Caco-2 (cell line): ENCODE measurements around the gene CCRL2. TPM values are rescaled to one million over a fixed set of nuclear protein-coding genes. Genes with fewer than 3 reads are reported as not detected.

Experiments
- BruUV-seq: library from RNA; stranded (reverse); fragments of 400-500 nt; replicated peaks from 2 replicates; lab custom pipeline; 2021; lab: Mats Ljungman, UMichigan
- CTCF ChIA-PET: fragments of 300-600 bp; sonication (Branson Sonifier 250); formaldehyde crosslinking; loops from one replicate; lab custom pipeline; 2022; ENCODE audit warnings: antibody characterized with exemption; lab: Charles Lee
- POLR2A ChIA-PET: fragments of 300-600 bp; sonication (Branson Sonifier 250); formaldehyde crosslinking; loops from one replicate; lab custom pipeline; 2022; ENCODE audit warnings: antibody characterized with exemption; lab: Charles Lee
- DNase-seq, 2 experiments: peaks; one replicate each; pipeline versions ENCODE4 v3.0.0 to v3.0.0-alpha.2; 2020 to 2022
- H3K27me3 ChIP-seq: replicated peaks from 2 replicates; pipeline ENCODE4 v1.6.0; 2011; ENCODE audit warnings: low read length; ENCODE audit not compliant: control insufficient read depth, insufficient read depth
- H3K36me3 ChIP-seq: 2 replicates; pipeline ENCODE4 v1.5.1; 2011; ENCODE audit warnings: low read length; ENCODE audit not compliant: control insufficient read depth, insufficient read depth
- H3K4me1 ChIP-seq: fragments of 250-450 bp; sonication (Bioruptor Pico); 2 replicates; pipeline ENCODE4 v1.5.1; 2020; ENCODE audit warnings: mild to moderate bottlenecking
- H3K4me3 ChIP-seq: 2 replicates; pipeline ENCODE4 v1.5.1; 2011; ENCODE audit warnings: low read depth, mild to moderate bottlenecking, control low read depth, low read length
- H3K9me3 ChIP-seq: fragments of 250-450 bp; sonication (Bioruptor Pico); 2 replicates; pipeline ENCODE4 v1.5.1; 2020; ENCODE audit warnings: mild to moderate bottlenecking, moderate library complexity
- H3K27ac Mint-ChIP-seq: one replicate; pipeline ENCODE4 v1.8.0; 2022; ENCODE audit warnings: mixed read lengths; ENCODE audit not compliant: unreplicated experiment
- H3K27me3 Mint-ChIP-seq: one replicate; pipeline ENCODE4 v1.8.0; 2022; ENCODE audit warnings: mixed read lengths; ENCODE audit not compliant: insufficient read depth, unreplicated experiment
- H3K36me3 Mint-ChIP-seq: one replicate; pipeline ENCODE4 v1.8.0; 2022; ENCODE audit warnings: mild to moderate bottlenecking, mixed read lengths; ENCODE audit not compliant: insufficient read depth, unreplicated experiment
- H3K4me1 Mint-ChIP-seq: one replicate; pipeline ENCODE4 v1.8.0; 2022; ENCODE audit warnings: low read depth, mixed read lengths; ENCODE audit not compliant: unreplicated experiment
- H3K4me3 Mint-ChIP-seq: one replicate; pipeline ENCODE4 v1.8.0; 2022; ENCODE audit warnings: mild to moderate bottlenecking, moderate library complexity, mixed read lengths; ENCODE audit not compliant: unreplicated experiment
- H3K9me3 Mint-ChIP-seq: one replicate; pipeline ENCODE4 v1.8.0; 2022; ENCODE audit warnings: mixed read lengths; ENCODE audit not compliant: unreplicated experiment
- intact Hi-C: fragments of 100-400 bp; cut with micrococcal nuclease; formaldehyde crosslinking; loops from one replicate; pipeline ENCODE4 v1.10.0; 2022; ENCODE audit not compliant: unreplicated experiment
- total RNA-seq: library from RNA; stranded (reverse); gene quantifications from 2 replicates; pipeline ENCODE4 v1.2.3, GENCODE V29; 2022
- TF ChIP-seq, protein P1 (sequence below), 2 experiments: fragments of 200-600 bp in 1 of 2; IDR thresholded peaks; 1 replicate in 1 of 2; 2 replicates in 1 of 2; pipeline versions ENCODE4 v1.5.1 to v1.8.0; 2011 to 2022; ENCODE audit warnings: antibody characterized with exemption in 1 of 2, control low read depth in 1 of 2, inconsistent platforms in 1 of 2, low read depth in 1 of 2, low read length in 1 of 2, mild to moderate bottlenecking in 1 of 2, moderate library complexity in 1 of 2; ENCODE audit not compliant: insufficient read depth in 1 of 2, severe bottlenecking in 1 of 2, unreplicated experiment in 1 of 2

The CCRL2 gene
- total RNA-seq, 1 experiment from 2014 or later = 1.0 TPM

DNA sequence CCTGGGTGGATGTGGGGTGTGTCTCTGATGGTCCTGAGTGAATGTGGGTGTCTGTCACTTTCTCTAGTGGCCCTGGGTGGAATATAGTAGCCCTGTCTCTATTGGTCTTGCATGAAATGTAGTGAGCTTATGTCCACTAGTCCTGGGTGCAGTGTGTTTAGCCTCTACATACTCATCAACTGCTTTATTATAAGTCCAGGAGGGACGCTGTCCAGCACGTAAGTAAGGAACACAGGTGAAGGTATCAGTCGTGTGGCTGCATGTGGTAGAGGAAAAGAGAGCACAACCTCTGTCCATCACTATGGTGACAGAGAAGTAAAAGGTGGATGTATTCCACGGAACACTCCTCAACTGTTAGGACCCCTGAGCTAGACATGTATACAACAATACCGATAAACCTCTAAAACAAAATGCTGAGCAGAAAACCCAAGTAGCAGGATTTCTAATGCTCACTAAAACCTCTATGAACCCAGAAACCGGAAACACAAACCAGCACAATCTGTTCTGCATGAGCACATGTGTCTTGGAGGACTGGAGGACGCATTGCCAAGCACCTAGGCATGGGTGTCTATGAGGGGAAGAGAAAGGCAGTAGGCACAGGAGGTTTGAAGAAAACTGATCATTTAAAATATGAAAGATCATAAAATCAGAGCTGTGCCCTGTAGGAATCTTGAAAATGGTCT lies 46.6 kb downstream of the CCRL2 start:
- Histone ChIP-seq H3K4me1 (no peaks in the 10 kb centered on the region), H3K4me3 (no peak overlapping the region), H3K36me3 (no peaks in the 10 kb centered on the region), H3K9me3 (peaks cover 3% of the 10 kb centered on the region; the same call in 1 of the 2 replicates), H3K27me3 (no peaks in the 10 kb centered on the region)
- Mint-ChIP-seq H3K27me3 (no peaks in the 10 kb centered on the region), H3K36me3 (no peaks in the 10 kb centered on the region), H3K9me3 (no peaks in the 10 kb centered on the region), H3K4me1 (no peaks in the 10 kb centered on the region), H3K27ac (no peak overlapping the region), H3K4me3 (no peak overlapping the region)
- no TSS peak for BruUV-seq
- intact Hi-C loops = no loop called here
- TF ChIP-seq, protein P1, sequence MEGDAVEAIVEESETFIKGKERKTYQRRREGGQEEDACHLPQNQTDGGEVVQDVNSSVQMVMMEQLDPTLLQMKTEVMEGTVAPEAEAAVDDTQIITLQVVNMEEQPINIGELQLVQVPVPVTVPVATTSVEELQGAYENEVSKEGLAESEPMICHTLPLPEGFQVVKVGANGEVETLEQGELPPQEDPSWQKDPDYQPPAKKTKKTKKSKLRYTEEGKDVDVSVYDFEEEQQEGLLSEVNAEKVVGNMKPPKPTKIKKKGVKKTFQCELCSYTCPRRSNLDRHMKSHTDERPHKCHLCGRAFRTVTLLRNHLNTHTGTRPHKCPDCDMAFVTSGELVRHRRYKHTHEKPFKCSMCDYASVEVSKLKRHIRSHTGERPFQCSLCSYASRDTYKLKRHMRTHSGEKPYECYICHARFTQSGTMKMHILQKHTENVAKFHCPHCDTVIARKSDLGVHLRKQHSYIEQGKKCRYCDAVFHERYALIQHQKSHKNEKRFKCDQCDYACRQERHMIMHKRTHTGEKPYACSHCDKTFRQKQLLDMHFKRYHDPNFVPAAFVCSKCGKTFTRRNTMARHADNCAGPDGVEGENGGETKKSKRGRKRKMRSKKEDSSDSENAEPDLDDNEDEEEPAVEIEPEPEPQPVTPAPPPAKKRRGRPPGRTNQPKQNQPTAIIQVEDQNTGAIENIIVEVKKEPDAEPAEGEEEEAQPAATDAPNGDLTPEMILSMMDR (IDR thresholded peaks at IDR 0.05; ENCODE audit: insufficient read depth in 1 of 2, low read depth in 1 of 2, low read length in 1 of 2, severe bottlenecking in 1 of 2, unreplicated experiment in 1 of 2) = no peak
- ChIA-PET CTCF (no interaction called here), POLR2A (no interaction called here)
- DNase-seq = no peak

DNA sequence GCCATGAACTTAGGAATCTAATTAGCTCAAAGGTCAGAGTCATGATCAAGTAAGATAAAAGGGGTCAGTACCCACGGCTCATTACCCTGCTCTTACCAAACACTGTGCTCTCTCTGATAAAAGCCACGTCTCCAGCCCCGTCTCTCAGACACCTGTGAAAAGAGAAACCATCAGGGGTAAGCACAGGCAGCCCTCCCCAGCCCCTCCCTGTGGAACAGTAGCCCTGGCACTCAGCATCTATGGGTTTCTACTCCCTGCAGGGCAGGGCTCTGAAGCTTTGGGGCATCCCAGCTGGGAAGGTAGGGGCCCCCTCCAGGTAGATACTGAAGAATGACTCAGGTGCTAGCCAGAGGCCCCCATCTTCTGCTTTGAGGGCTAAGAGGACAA lies 47.1 kb downstream of the CCRL2 start:
- H3K27me3 ChIP-seq = no peaks in the 10 kb centered on the region

DNA sequence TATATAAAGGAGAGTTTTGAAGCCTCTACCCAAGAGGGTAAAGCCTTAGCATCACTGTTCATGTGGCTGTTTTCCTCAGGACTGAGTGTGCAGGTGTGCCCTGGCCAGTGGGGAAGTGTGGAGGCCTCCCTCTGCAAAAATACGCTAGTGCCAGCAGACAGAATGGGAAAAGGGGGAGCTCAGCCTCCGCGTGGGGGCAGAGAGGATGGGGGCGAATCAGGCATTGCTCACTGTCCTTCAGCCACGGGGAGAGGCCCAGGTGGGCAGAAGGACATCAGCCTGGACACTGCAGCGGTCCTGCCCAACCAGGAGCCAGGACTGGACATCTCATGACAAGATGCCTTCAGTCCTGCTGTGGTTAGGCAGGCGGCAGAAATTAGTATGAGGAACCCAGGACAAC lies 47.5 kb downstream of the CCRL2 start:
- H3K4me3 Mint-ChIP-seq = no peak overlapping the region
- H3K27me3 Mint-ChIP-seq = no peaks in the 10 kb centered on the region

More for the DNA sequence above, 47.1 kb downstream of the CCRL2 start:
- Mint-ChIP-seq H3K4me3 (no peak overlapping the region), H3K36me3 (no peaks in the 10 kb centered on the region), H3K27me3 (no peaks in the 10 kb centered on the region), H3K4me1 (no peaks in the 10 kb centered on the region), H3K27ac (no peak overlapping the region), H3K9me3 (no peaks in the 10 kb centered on the region)
- CTCF ChIA-PET = no interaction called here
- intact Hi-C loops = no loop called here
- DNase-seq = no peak
- no TSS peak for BruUV-seq
- H3K9me3 ChIP-seq = peaks cover 3% of the 10 kb centered on the region; the same call in 1 of the 2 replicates
- no peaks in the 10 kb centered on the region for H3K36me3 ChIP-seq
- POLR2A ChIA-PET = no interaction called here
- TF ChIP-seq, protein P1 (IDR thresholded peaks at IDR 0.05; ENCODE audit: insufficient read depth in 1 of 2, low read depth in 1 of 2, low read length in 1 of 2, severe bottlenecking in 1 of 2, unreplicated experiment in 1 of 2) = no peak
- no peak overlapping the region for H3K4me3 ChIP-seq
- no peaks in the 10 kb centered on the region for H3K4me1 ChIP-seq

More for the DNA sequence above, 47.5 kb downstream of the CCRL2 start:
- H3K4me3 ChIP-seq = no peak overlapping the region
- ChIA-PET CTCF (no interaction called here), POLR2A (no interaction called here)
- H3K36me3 ChIP-seq = no peaks in the 10 kb centered on the region
- H3K4me1 ChIP-seq = no peaks in the 10 kb centered on the region
- intact Hi-C loops = no loop called here
- Mint-ChIP-seq H3K27ac (no peak overlapping the region), H3K36me3 (no peaks in the 10 kb centered on the region), H3K9me3 (no peaks in the 10 kb centered on the region), H3K4me1 (no peaks in the 10 kb centered on the region)
- BruUV-seq = no TSS peak
- TF ChIP-seq, protein P1 (IDR thresholded peaks at IDR 0.05; ENCODE audit: insufficient read depth in 1 of 2, low read depth in 1 of 2, low read length in 1 of 2, severe bottlenecking in 1 of 2, unreplicated experiment in 1 of 2) = no peak
- DNase-seq = no peak
- H3K9me3 ChIP-seq = peaks cover 3% of the 10 kb centered on the region; the same call in 1 of the 2 replicates
- H3K27me3 ChIP-seq = no peaks in the 10 kb centered on the region
